ENCODE measurements around the gene ZSWIM4.
"Not testable (repeated sequence)": the region's sequence is repeated elsewhere in the genome, so short reads cannot be mapped to it uniquely, and the experiment has no call there.

The ZSWIM4 gene

GRCh38 chr19:13770013-13770635 lies 25.1 kb upstream of the ZSWIM4 start:
- no peaks in the 10 kb centered on the region for H3K9me3 ChIP-seq
- peaks cover 11% of the 10 kb centered on the region for H3K36me3 ChIP-seq

GRCh38 chr19:13774217-13775191 lies 20.7 kb upstream of the ZSWIM4 start, which contains the start of gene C19orf53:
Gene C19orf53, plus strand, starts transcription at chr19:13774456. Its CDS starts 22 bp downstream, at chr19:13774478.
- H3K36me3 ChIP-seq, result peaks cover 25% of the 10 kb centered on the region
- H3K9me3 ChIP-seq, result no peaks in the 10 kb centered on the region
- no peak for TF ChIP-seq CTCF (IDR thresholded peaks at IDR 0.05)
- H3K27me3 ChIP-seq, result no peaks in the 10 kb centered on the region
- H3K27ac ChIP-seq, result peak within 1 kb of the TSS; percentile 81
- H3K4me3 ChIP-seq (ENCODE audit: low read depth in 1 of 2, low read length in 1 of 2), result peak within 1 kb of the TSS; percentile 78 to 90
- peaks cover 12 to 13% of the 10 kb centered on the region in 2 experiments for H3K4me1 ChIP-seq (ENCODE audit: control insufficient read depth in 1 of 2, insufficient read depth in 1 of 2, low read depth in 1 of 2, low read length in 1 of 2)

More at GRCh38 chr19:13770013-13770635, 25.1 kb upstream of the ZSWIM4 start:
- TF ChIP-seq CTCF (IDR thresholded peaks at IDR 0.05), result no peak
- Histone ChIP-seq H3K27me3 (no peaks in the 10 kb centered on the region), H3K27ac (no peak overlapping the region), H3K4me1 (ENCODE audit: control insufficient read depth in 1 of 2, insufficient read depth in 1 of 2, low read depth in 1 of 2, low read length in 1 of 2) (peaks cover 10 to 11% of the 10 kb centered on the region in 2 experiments), H3K4me3 (ENCODE audit: low read depth in 1 of 2, low read length in 1 of 2) (no peak overlapping the region)

- H3K9me3 ChIP-seq, result no peaks in the 10 kb centered on the region
- H3K4me3 ChIP-seq (ENCODE audit: low read depth in 1 of 2, low read length in 1 of 2), result no peak overlapping the region
- no peak overlapping the region for H3K27ac ChIP-seq
- no peaks in the 10 kb centered on the region for H3K27me3 ChIP-seq
- peaks cover 12 to 13% of the 10 kb centered on the region in 2 experiments for H3K4me1 ChIP-seq (ENCODE audit: control insufficient read depth in 1 of 2, insufficient read depth in 1 of 2, low read depth in 1 of 2, low read length in 1 of 2)
- H3K36me3 ChIP-seq, result peaks cover 21% of the 10 kb centered on the region
- TF ChIP-seq CTCF (IDR thresholded peaks at IDR 0.05), result no peak
Measured at GRCh38 chr19:13778398-13778797, 16.8 kb upstream of the ZSWIM4 start.

DNA sequence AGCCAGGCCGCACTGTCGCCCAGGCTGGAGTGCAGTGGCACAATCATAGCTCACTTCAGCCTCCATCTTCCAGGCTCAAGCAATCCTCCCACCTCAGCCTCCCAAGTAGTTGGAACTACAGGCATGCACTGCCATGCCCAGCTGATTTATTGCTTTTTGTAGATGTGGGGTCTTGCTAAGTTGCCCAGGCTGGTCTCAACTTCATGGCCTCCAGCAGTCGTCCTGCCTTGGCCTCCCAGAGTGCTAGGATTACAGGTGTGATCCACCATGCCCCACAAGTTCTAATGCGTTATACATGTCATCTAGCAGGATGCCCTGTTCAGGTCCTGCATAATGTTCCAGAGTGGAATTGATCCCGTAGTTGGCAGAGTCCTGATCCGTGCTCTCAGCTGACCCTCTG lies 16.4 kb upstream of the ZSWIM4 start:
- Histone ChIP-seq H3K4me1 (ENCODE audit: control insufficient read depth in 1 of 2, insufficient read depth in 1 of 2, low read depth in 1 of 2, low read length in 1 of 2) (peaks cover 12 to 13% of the 10 kb centered on the region in 2 experiments), H3K9me3 (no peaks in the 10 kb centered on the region), H3K27me3 (no peaks in the 10 kb centered on the region), H3K4me3 (ENCODE audit: low read depth in 1 of 2, low read length in 1 of 2) (no peak overlapping the region), H3K27ac (no peak overlapping the region), H3K36me3 (peaks cover 21% of the 10 kb centered on the region)
- no peak for TF ChIP-seq CTCF (IDR thresholded peaks at IDR 0.05)

GRCh38 chr19:13779794-13780193 lies 15.4 kb upstream of the ZSWIM4 start:
- H3K9me3 ChIP-seq; H3K27me3 ChIP-seq; H3K4me3 ChIP-seq (ENCODE audit: low read depth in 1 of 2, low read length in 1 of 2); H3K27ac ChIP-seq: not testable (repeated sequence)
- peaks cover 21% of the 10 kb centered on the region for H3K36me3 ChIP-seq
- peaks cover 10 to 11% of the 10 kb centered on the region in 2 experiments for H3K4me1 ChIP-seq (ENCODE audit: control insufficient read depth in 1 of 2, insufficient read depth in 1 of 2, low read depth in 1 of 2, low read length in 1 of 2)
